ENCODE data around the gene LMTK2.

Gene LMTK2

GRCh38 chr7:98078197-98078870 lies 28.3 kb upstream of the LMTK2 start:
- no peak for DNase-seq (ENCODE audit: insufficient read length, low spot score)
- no peak for FAIRE-seq
- no peak for TF ChIP-seq PAX5 (IDR thresholded peaks at IDR 0.05; ENCODE audit: insufficient read depth, low read length, severe bottlenecking)
- TF ChIP-seq POLR2A (IDR thresholded peaks at IDR 0.05; ENCODE audit: low read depth, low read length), result no peak

- no peak for FAIRE-seq
- DNase-seq (ENCODE audit: insufficient read length, low spot score), result no peak
- no peak for TF ChIP-seq POU2F2 (IDR thresholded peaks at IDR 0.05; ENCODE audit: low read depth, low read length)
- TF ChIP-seq PAX5 (IDR thresholded peaks at IDR 0.05; ENCODE audit: insufficient read depth, low read length, severe bottlenecking), result no peak
- TF ChIP-seq POLR2A (IDR thresholded peaks at IDR 0.05; ENCODE audit: low read depth, low read length), result no peak
- TF ChIP-seq SPI1 (IDR thresholded peaks at IDR 0.05; ENCODE audit: low read depth, low read length), result no peak
- TF ChIP-seq TAF1 (IDR thresholded peaks at IDR 0.05; ENCODE audit: low read depth, low read length), result no peak
- TF ChIP-seq POLR2AphosphoS5 (IDR thresholded peaks at IDR 0.05; ENCODE audit: low read depth, low read length), result no peak
These were observed 26.6 kb upstream of the LMTK2 start for GRCh38 chr7:98079891-98080648.

GRCh38 chr7:98081319-98081718 lies 25.3 kb upstream of the LMTK2 start:
- FAIRE-seq, result no peak
- TF ChIP-seq POLR2A (IDR thresholded peaks at IDR 0.05; ENCODE audit: low read depth, low read length), result no peak
- no peak for TF ChIP-seq POU2F2 (IDR thresholded peaks at IDR 0.05; ENCODE audit: low read depth, low read length)
- no peak for TF ChIP-seq SPI1 (IDR thresholded peaks at IDR 0.05; ENCODE audit: low read depth, low read length)
- no peak for TF ChIP-seq TAF1 (IDR thresholded peaks at IDR 0.05; ENCODE audit: low read depth, low read length)
- no peak for TF ChIP-seq PAX5 (IDR thresholded peaks at IDR 0.05; ENCODE audit: insufficient read depth, low read length, severe bottlenecking)
- TF ChIP-seq POLR2AphosphoS5 (IDR thresholded peaks at IDR 0.05; ENCODE audit: low read depth, low read length), result no peak
- no peak for DNase-seq (ENCODE audit: insufficient read length, low spot score)

GRCh38 chr7:98084631-98085030 lies 22.0 kb upstream of the LMTK2 start:
- DNase-seq (ENCODE audit: insufficient read length, low spot score) (no peak), FAIRE-seq (no peak)
- TF ChIP-seq POLR2A (IDR thresholded peaks at IDR 0.05; ENCODE audit: low read depth, low read length) (no peak), POU2F2 (IDR thresholded peaks at IDR 0.05; ENCODE audit: low read depth, low read length) (no peak), TAF1 (IDR thresholded peaks at IDR 0.05; ENCODE audit: low read depth, low read length) (no peak), POLR2AphosphoS5 (IDR thresholded peaks at IDR 0.05; ENCODE audit: low read depth, low read length) (no peak), SPI1 (IDR thresholded peaks at IDR 0.05; ENCODE audit: low read depth, low read length) (no peak), PAX5 (IDR thresholded peaks at IDR 0.05; ENCODE audit: insufficient read depth, low read length, severe bottlenecking) (no peak)

- TF ChIP-seq POLR2A (IDR thresholded peaks at IDR 0.05; ENCODE audit: low read depth, low read length) (no peak), PAX5 (IDR thresholded peaks at IDR 0.05; ENCODE audit: insufficient read depth, low read length, severe bottlenecking) (no peak), SPI1 (IDR thresholded peaks at IDR 0.05; ENCODE audit: low read depth, low read length) (no peak), TAF1 (IDR thresholded peaks at IDR 0.05; ENCODE audit: low read depth, low read length) (no peak), POU2F2 (IDR thresholded peaks at IDR 0.05; ENCODE audit: low read depth, low read length) (no peak), POLR2AphosphoS5 (IDR thresholded peaks at IDR 0.05; ENCODE audit: low read depth, low read length) (no peak)
- DNase-seq (ENCODE audit: insufficient read length, low spot score), result no peak
These were observed 21.0 kb upstream of the LMTK2 start for GRCh38 chr7:98085674-98086073.

GRCh38 chr7:98086281-98086718 lies 20.4 kb upstream of the LMTK2 start:
- TF ChIP-seq POLR2AphosphoS5 (IDR thresholded peaks at IDR 0.05; ENCODE audit: low read depth, low read length) (no peak), TAF1 (IDR thresholded peaks at IDR 0.05; ENCODE audit: low read depth, low read length) (no peak), SPI1 (IDR thresholded peaks at IDR 0.05; ENCODE audit: low read depth, low read length) (no peak), POLR2A (IDR thresholded peaks at IDR 0.05; ENCODE audit: low read depth, low read length) (no peak), PAX5 (IDR thresholded peaks at IDR 0.05; ENCODE audit: insufficient read depth, low read length, severe bottlenecking) (no peak)
- FAIRE-seq (no peak), DNase-seq (ENCODE audit: insufficient read length, low spot score) (no peak)

More at GRCh38 chr7:98085674-98086073, 21.0 kb upstream of the LMTK2 start:
- no peak for FAIRE-seq

- DNase-seq (ENCODE audit: insufficient read length, low spot score), result no peak
- TF ChIP-seq TAF1 (IDR thresholded peaks at IDR 0.05; ENCODE audit: low read depth, low read length) (no peak), POU2F2 (IDR thresholded peaks at IDR 0.05; ENCODE audit: low read depth, low read length) (no peak), POLR2A (IDR thresholded peaks at IDR 0.05; ENCODE audit: low read depth, low read length) (no peak), PAX5 (IDR thresholded peaks at IDR 0.05; ENCODE audit: insufficient read depth, low read length, severe bottlenecking) (no peak), POLR2AphosphoS5 (IDR thresholded peaks at IDR 0.05; ENCODE audit: low read depth, low read length) (no peak), SPI1 (IDR thresholded peaks at IDR 0.05; ENCODE audit: low read depth, low read length) (no peak)
- FAIRE-seq, result no peak
These were observed 18.6 kb upstream of the LMTK2 start for GRCh38 chr7:98088109-98088508.

GRCh38 chr7:98090116-98090515 lies 16.5 kb upstream of the LMTK2 start:
- TF ChIP-seq SPI1 (IDR thresholded peaks at IDR 0.05; ENCODE audit: low read depth, low read length) (no peak), TAF1 (IDR thresholded peaks at IDR 0.05; ENCODE audit: low read depth, low read length) (no peak), PAX5 (IDR thresholded peaks at IDR 0.05; ENCODE audit: insufficient read depth, low read length, severe bottlenecking) (no peak), POLR2AphosphoS5 (IDR thresholded peaks at IDR 0.05; ENCODE audit: low read depth, low read length) (no peak)
- no peak for DNase-seq (ENCODE audit: insufficient read length, low spot score)
- FAIRE-seq, result no peak

- DNase-seq (ENCODE audit: insufficient read length, low spot score), result no peak
- FAIRE-seq, result no peak
- TF ChIP-seq POLR2A (IDR thresholded peaks at IDR 0.05; ENCODE audit: low read depth, low read length), result no peak
- no peak for TF ChIP-seq SPI1 (IDR thresholded peaks at IDR 0.05; ENCODE audit: low read depth, low read length)
- TF ChIP-seq POU2F2 (IDR thresholded peaks at IDR 0.05; ENCODE audit: low read depth, low read length), result no peak
- no peak for TF ChIP-seq PAX5 (IDR thresholded peaks at IDR 0.05; ENCODE audit: insufficient read depth, low read length, severe bottlenecking)
- no peak for TF ChIP-seq POLR2AphosphoS5 (IDR thresholded peaks at IDR 0.05; ENCODE audit: low read depth, low read length)
- TF ChIP-seq TAF1 (IDR thresholded peaks at IDR 0.05; ENCODE audit: low read depth, low read length), result no peak
These were observed 15.6 kb upstream of the LMTK2 start for GRCh38 chr7:98091061-98091460.
